CD4-positive, CD25-positive, alpha-beta regulatory T cell (primary cell): Measurements from ENCODE around the gene RASAL2. TPM values are rescaled to one million over a fixed set of nuclear protein-coding genes. Genes with fewer than 3 reads are reported as not detected.

Experiments used
- ATAC-seq, 2 donors: fragments of 150-1000 bp; cut with Tn5 transposase; one replicate each; pipeline ENCODE4 v1.10.0; 2021; ENCODE audit warnings: low read depth in 2 of 2, moderate number of reproducible peaks in 2 of 2, moderate library complexity in 1 of 2
- DNase-seq, 3 donors: peaks; one replicate each; pipeline versions ENCODE4 v3.0.0 to v3.0.0-alpha.2; 2012 to 2022; ENCODE audit warnings: mixed read lengths in 1 of 3
- H3K27ac ChIP-seq: one replicate; pipeline ENCODE4 v1.7.0; 2013; ENCODE audit warnings: mild to moderate bottlenecking, low read length; ENCODE audit not compliant: insufficient read depth, poor library complexity, severe bottlenecking
- H3K27me3 ChIP-seq: one replicate; pipeline ENCODE4 v1.7.0; 2013; ENCODE audit warnings: low read length; ENCODE audit not compliant: control insufficient read depth, insufficient read depth
- H3K36me3 ChIP-seq: one replicate; pipeline ENCODE4 v1.7.0; 2013; ENCODE audit warnings: mild to moderate bottlenecking, low read length, moderate library complexity; ENCODE audit not compliant: control insufficient read depth, insufficient read depth
- H3K4me1 ChIP-seq: 2 replicates; pipeline ENCODE4 v1.7.0; 2013; ENCODE audit warnings: mild to moderate bottlenecking, low read length; ENCODE audit not compliant: insufficient read depth, control insufficient read depth, poor library complexity, severe bottlenecking
- H3K4me3 ChIP-seq: one replicate; pipeline ENCODE4 v1.7.0; 2013; ENCODE audit warnings: low read depth, mild to moderate bottlenecking, low read length, moderate library complexity
- H3K9me3 ChIP-seq, 2 experiments: 1 replicate in 1 of 2; 2 replicates in 1 of 2; pipeline ENCODE4 v1.7.0; 2013; ENCODE audit warnings: low read length in 2 of 2, mild to moderate bottlenecking in 1 of 2, moderate library complexity in 1 of 2; ENCODE audit not compliant: control insufficient read depth in 2 of 2
- H3K27ac Mint-ChIP-seq, 3 donors: one replicate each; pipeline ENCODE4 v1.8.0; 2020 to 2022; ENCODE audit warnings: mild to moderate bottlenecking in 3 of 3, mixed read lengths in 3 of 3, moderate library complexity in 2 of 3
- H3K27me3 Mint-ChIP-seq: one replicate; pipeline ENCODE4 v1.8.0; 2022; ENCODE audit warnings: mild to moderate bottlenecking, mixed read lengths
- H3K36me3 Mint-ChIP-seq: one replicate; pipeline ENCODE4 v1.8.0; 2020; ENCODE audit warnings: mixed read lengths
- H3K4me1 Mint-ChIP-seq, 4 donors: one replicate each; pipeline ENCODE4 v1.8.0; 2020 to 2022; ENCODE audit warnings: mixed read lengths in 4 of 4, mild to moderate bottlenecking in 1 of 4
- H3K4me3 Mint-ChIP-seq, 4 donors: one replicate each; pipeline ENCODE4 v1.8.0; 2020 to 2022; ENCODE audit warnings: mild to moderate bottlenecking in 4 of 4, mixed read lengths in 4 of 4, moderate library complexity in 3 of 4
- H3K9me3 Mint-ChIP-seq, 7 donors: one replicate each; pipeline ENCODE4 v1.8.0; 2020 to 2022; ENCODE audit warnings: mixed read lengths in 7 of 7, mild to moderate bottlenecking in 3 of 7, moderate library complexity in 2 of 7
- polyA plus RNA-seq, 4 donors: library from polyadenylated mRNA; unstranded; fragments of 300-500 nt; fragmentation: Illumina TruSeq; gene quantifications; one replicate each; pipeline ENCODE4 v1.2.3, GENCODE V29; 2021
- total RNA-seq: library from RNA; stranded (reverse); gene quantifications from one replicate; pipeline ENCODE4 v1.2.3, GENCODE V29; 2022

Gene RASAL2
- total and polyA plus RNA-seq, 5 donors from 2014 or later: not detected

- peaks cover 0 to 7% (median 0%) of the 10 kb centered on the region in 7 donors for H3K9me3 Mint-ChIP-seq
- Histone ChIP-seq H3K4me1 (no peaks in the 10 kb centered on the region), H3K36me3 (no peaks in the 10 kb centered on the region), H3K27ac (no peak overlapping the region), H3K9me3 (no peaks in the 10 kb centered on the region), H3K27me3 (no peaks in the 10 kb centered on the region), H3K4me3 (no peak overlapping the region)
- no peaks in the 10 kb centered on the region for H3K27me3 Mint-ChIP-seq
- no peak for ATAC-seq
- no peaks in the 10 kb centered on the region for H3K4me1 Mint-ChIP-seq
- no peak overlapping the region for H3K27ac Mint-ChIP-seq
- no peaks in the 10 kb centered on the region for H3K36me3 Mint-ChIP-seq
- no peak for DNase-seq
- H3K4me3 Mint-ChIP-seq: no peak overlapping the region
Measured at GRCh38 chr1:178451529-178451928, 357.6 kb downstream of the RASAL2 start.

- H3K36me3 Mint-ChIP-seq: no peaks in the 10 kb centered on the region
- Histone ChIP-seq H3K4me1 (no peaks in the 10 kb centered on the region), H3K27me3 (no peaks in the 10 kb centered on the region), H3K27ac (no peak overlapping the region), H3K36me3 (no peaks in the 10 kb centered on the region), H3K9me3 (no peaks in the 10 kb centered on the region), H3K4me3 (no peak overlapping the region)
- no peak overlapping the region for H3K27ac Mint-ChIP-seq
- H3K9me3 Mint-ChIP-seq: peaks cover 0 to 7% (median 0%) of the 10 kb centered on the region in 7 donors
- no peak overlapping the region for H3K4me3 Mint-ChIP-seq
- DNase-seq (no peak), ATAC-seq (no peak)
- no peaks in the 10 kb centered on the region for H3K4me1 Mint-ChIP-seq
- no peaks in the 10 kb centered on the region for H3K27me3 Mint-ChIP-seq
Measured at GRCh38 chr1:178452013-178452412, 358.1 kb downstream of the RASAL2 start.

GRCh38 chr1:178456472-178456871 is 362.6 kb downstream of the RASAL2 start:
- peaks cover 0 to 5% (median 0%) of the 10 kb centered on the region in 7 donors for H3K9me3 Mint-ChIP-seq
- H3K27me3 ChIP-seq: no peaks in the 10 kb centered on the region

GRCh38 chr1:178457651-178458050 is 363.7 kb downstream of the RASAL2 start:
- no peak for DNase-seq
- H3K27ac ChIP-seq: no peak overlapping the region
- no peak overlapping the region for H3K4me3 Mint-ChIP-seq
- H3K27ac Mint-ChIP-seq: no peak overlapping the region
- H3K9me3 Mint-ChIP-seq: peaks cover 0 to 5% (median 0%) of the 10 kb centered on the region in 7 donors
- H3K4me3 ChIP-seq: no peak overlapping the region
- no peaks in the 10 kb centered on the region for H3K9me3 ChIP-seq
- no peaks in the 10 kb centered on the region for H3K4me1 Mint-ChIP-seq
- ATAC-seq: no peak
- H3K27me3 Mint-ChIP-seq: no peaks in the 10 kb centered on the region
- no peaks in the 10 kb centered on the region for H3K4me1 ChIP-seq
- no peaks in the 10 kb centered on the region for H3K36me3 ChIP-seq
- no peaks in the 10 kb centered on the region for H3K36me3 Mint-ChIP-seq
- H3K27me3 ChIP-seq: no peaks in the 10 kb centered on the region

More at GRCh38 chr1:178456472-178456871, 362.6 kb downstream of the RASAL2 start:
- Histone ChIP-seq H3K4me1 (no peaks in the 10 kb centered on the region), H3K4me3 (no peak overlapping the region), H3K9me3 (no peaks in the 10 kb centered on the region), H3K27ac (no peak overlapping the region), H3K36me3 (no peaks in the 10 kb centered on the region)
- H3K36me3 Mint-ChIP-seq: no peaks in the 10 kb centered on the region
- H3K4me1 Mint-ChIP-seq: no peaks in the 10 kb centered on the region
- ATAC-seq (no peak), DNase-seq (no peak)
- no peak overlapping the region for H3K27ac Mint-ChIP-seq
- no peak overlapping the region for H3K4me3 Mint-ChIP-seq
- H3K27me3 Mint-ChIP-seq: no peaks in the 10 kb centered on the region

- Mint-ChIP-seq H3K9me3 (peaks cover 0 to 3% (median 0%) of the 10 kb centered on the region in 7 donors), H3K27me3 (no peaks in the 10 kb centered on the region), H3K36me3 (no peaks in the 10 kb centered on the region), H3K4me3 (no peak overlapping the region), H3K27ac (no peak overlapping the region), H3K4me1 (no peaks in the 10 kb centered on the region)
- H3K27ac ChIP-seq: no peak overlapping the region
- no peak for ATAC-seq
- H3K36me3 ChIP-seq: no peaks in the 10 kb centered on the region
- no peak for DNase-seq
- H3K27me3 ChIP-seq: no peaks in the 10 kb centered on the region
- H3K9me3 ChIP-seq: no peaks in the 10 kb centered on the region
- H3K4me3 ChIP-seq: no peak overlapping the region
- H3K4me1 ChIP-seq: no peaks in the 10 kb centered on the region
Measured at GRCh38 chr1:178458203-178458602, 364.3 kb downstream of the RASAL2 start.

GRCh38 chr1:178461104-178461503 is 367.2 kb downstream of the RASAL2 start:
- Histone ChIP-seq H3K36me3 (no peaks in the 10 kb centered on the region), H3K27me3 (no peaks in the 10 kb centered on the region), H3K4me1 (no peaks in the 10 kb centered on the region), H3K4me3 (no peak overlapping the region), H3K9me3 (no peaks in the 10 kb centered on the region), H3K27ac (no peak overlapping the region)
- Mint-ChIP-seq H3K4me1 (no peaks in the 10 kb centered on the region), H3K9me3 (peaks cover 0 to 3% (median 0%) of the 10 kb centered on the region in 7 donors), H3K27me3 (peaks cover 5% of the 10 kb centered on the region), H3K4me3 (no peak overlapping the region), H3K36me3 (no peaks in the 10 kb centered on the region), H3K27ac (no peak overlapping the region)
- ATAC-seq (no peak), DNase-seq (no peak)

- no peak for DNase-seq
Measured at GRCh38 chr1:178461701-178462100, 367.8 kb downstream of the RASAL2 start.

GRCh38 chr1:178464141-178464540 is 370.2 kb downstream of the RASAL2 start:
- Histone ChIP-seq H3K27ac (no peak overlapping the region), H3K27me3 (no peaks in the 10 kb centered on the region), H3K4me3 (no peak overlapping the region), H3K36me3 (no peaks in the 10 kb centered on the region), H3K4me1 (no peaks in the 10 kb centered on the region), H3K9me3 (no peaks in the 10 kb centered on the region)
- H3K27ac Mint-ChIP-seq: no peak overlapping the region
- H3K9me3 Mint-ChIP-seq: no peaks in the 10 kb centered on the region
- no peaks in the 10 kb centered on the region for H3K4me1 Mint-ChIP-seq
- H3K27me3 Mint-ChIP-seq: peaks cover 10% of the 10 kb centered on the region
- DNase-seq (no peak), ATAC-seq (no peak)
- H3K36me3 Mint-ChIP-seq: no peaks in the 10 kb centered on the region
- H3K4me3 Mint-ChIP-seq: no peak overlapping the region

More at GRCh38 chr1:178461701-178462100, 367.8 kb downstream of the RASAL2 start:
- no peak overlapping the region for H3K4me3 ChIP-seq
- no peaks in the 10 kb centered on the region for H3K4me1 Mint-ChIP-seq
- no peaks in the 10 kb centered on the region for H3K9me3 ChIP-seq
- no peaks in the 10 kb centered on the region for H3K9me3 Mint-ChIP-seq
- peaks cover 6% of the 10 kb centered on the region for H3K27me3 Mint-ChIP-seq
- H3K4me1 ChIP-seq: no peaks in the 10 kb centered on the region
- H3K4me3 Mint-ChIP-seq: no peak overlapping the region
- H3K36me3 Mint-ChIP-seq: no peaks in the 10 kb centered on the region
- H3K27ac Mint-ChIP-seq: no peak overlapping the region
- H3K27ac ChIP-seq: no peak overlapping the region
- H3K36me3 ChIP-seq: no peaks in the 10 kb centered on the region
- no peak for ATAC-seq
- H3K27me3 ChIP-seq: no peaks in the 10 kb centered on the region
